ENCODE results near the gene DNAJC30.

- TF ChIP-seq POLR2A (IDR thresholded peaks at IDR 0.05) (no peak), POLR2AphosphoS5 (IDR thresholded peaks at IDR 0.05) (no peak)
- TF ChIP-seq, protein P1, sequence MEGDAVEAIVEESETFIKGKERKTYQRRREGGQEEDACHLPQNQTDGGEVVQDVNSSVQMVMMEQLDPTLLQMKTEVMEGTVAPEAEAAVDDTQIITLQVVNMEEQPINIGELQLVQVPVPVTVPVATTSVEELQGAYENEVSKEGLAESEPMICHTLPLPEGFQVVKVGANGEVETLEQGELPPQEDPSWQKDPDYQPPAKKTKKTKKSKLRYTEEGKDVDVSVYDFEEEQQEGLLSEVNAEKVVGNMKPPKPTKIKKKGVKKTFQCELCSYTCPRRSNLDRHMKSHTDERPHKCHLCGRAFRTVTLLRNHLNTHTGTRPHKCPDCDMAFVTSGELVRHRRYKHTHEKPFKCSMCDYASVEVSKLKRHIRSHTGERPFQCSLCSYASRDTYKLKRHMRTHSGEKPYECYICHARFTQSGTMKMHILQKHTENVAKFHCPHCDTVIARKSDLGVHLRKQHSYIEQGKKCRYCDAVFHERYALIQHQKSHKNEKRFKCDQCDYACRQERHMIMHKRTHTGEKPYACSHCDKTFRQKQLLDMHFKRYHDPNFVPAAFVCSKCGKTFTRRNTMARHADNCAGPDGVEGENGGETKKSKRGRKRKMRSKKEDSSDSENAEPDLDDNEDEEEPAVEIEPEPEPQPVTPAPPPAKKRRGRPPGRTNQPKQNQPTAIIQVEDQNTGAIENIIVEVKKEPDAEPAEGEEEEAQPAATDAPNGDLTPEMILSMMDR (IDR thresholded peaks at IDR 0.05), result no peak
Observed at GRCh38 chr7:73730485-73730884, 47.2 kb upstream of the DNAJC30 start.

All from breast epithelium (tissue), 3 donors.